Measurements from ENCODE around the gene TUBB4B.

Gene TUBB4B

GRCh38 chr9:137263506-137263905 is 22.4 kb downstream of the TUBB4B start:
- H3K4me3 ChIP-seq (ENCODE audit: low read depth, low read length), result no peak overlapping the region

DNA sequence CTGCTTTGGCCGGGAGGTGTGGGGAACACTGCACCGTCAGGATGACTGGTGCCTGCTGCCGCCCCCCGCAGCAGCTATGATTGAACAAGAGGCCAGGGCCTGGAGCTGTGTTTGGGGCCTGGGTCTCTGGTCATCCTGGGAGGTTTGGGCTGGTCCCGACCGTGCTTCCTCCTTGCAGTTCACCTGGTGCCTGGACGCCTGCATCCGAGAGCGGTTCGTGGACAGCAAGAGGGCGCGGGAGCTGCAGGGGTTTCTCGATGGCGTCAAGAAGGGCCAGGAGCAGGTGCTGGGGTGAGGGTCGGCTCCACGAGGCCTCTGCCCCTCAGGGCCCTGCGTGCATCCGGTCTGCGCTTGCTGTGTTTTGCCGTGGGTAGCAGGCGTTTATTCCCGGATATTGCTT is 23.0 kb downstream of the TUBB4B start:
- no peak overlapping the region for H3K4me3 ChIP-seq (ENCODE audit: low read depth, low read length)
- TF ChIP-seq, protein P1, sequence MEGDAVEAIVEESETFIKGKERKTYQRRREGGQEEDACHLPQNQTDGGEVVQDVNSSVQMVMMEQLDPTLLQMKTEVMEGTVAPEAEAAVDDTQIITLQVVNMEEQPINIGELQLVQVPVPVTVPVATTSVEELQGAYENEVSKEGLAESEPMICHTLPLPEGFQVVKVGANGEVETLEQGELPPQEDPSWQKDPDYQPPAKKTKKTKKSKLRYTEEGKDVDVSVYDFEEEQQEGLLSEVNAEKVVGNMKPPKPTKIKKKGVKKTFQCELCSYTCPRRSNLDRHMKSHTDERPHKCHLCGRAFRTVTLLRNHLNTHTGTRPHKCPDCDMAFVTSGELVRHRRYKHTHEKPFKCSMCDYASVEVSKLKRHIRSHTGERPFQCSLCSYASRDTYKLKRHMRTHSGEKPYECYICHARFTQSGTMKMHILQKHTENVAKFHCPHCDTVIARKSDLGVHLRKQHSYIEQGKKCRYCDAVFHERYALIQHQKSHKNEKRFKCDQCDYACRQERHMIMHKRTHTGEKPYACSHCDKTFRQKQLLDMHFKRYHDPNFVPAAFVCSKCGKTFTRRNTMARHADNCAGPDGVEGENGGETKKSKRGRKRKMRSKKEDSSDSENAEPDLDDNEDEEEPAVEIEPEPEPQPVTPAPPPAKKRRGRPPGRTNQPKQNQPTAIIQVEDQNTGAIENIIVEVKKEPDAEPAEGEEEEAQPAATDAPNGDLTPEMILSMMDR (IDR thresholded peaks at IDR 0.05; ENCODE audit: low read depth, low read length), result no peak

More at GRCh38 chr9:137263506-137263905, 22.4 kb downstream of the TUBB4B start:
- TF ChIP-seq, protein P1 (IDR thresholded peaks at IDR 0.05; ENCODE audit: low read depth, low read length), result no peak

DNA sequence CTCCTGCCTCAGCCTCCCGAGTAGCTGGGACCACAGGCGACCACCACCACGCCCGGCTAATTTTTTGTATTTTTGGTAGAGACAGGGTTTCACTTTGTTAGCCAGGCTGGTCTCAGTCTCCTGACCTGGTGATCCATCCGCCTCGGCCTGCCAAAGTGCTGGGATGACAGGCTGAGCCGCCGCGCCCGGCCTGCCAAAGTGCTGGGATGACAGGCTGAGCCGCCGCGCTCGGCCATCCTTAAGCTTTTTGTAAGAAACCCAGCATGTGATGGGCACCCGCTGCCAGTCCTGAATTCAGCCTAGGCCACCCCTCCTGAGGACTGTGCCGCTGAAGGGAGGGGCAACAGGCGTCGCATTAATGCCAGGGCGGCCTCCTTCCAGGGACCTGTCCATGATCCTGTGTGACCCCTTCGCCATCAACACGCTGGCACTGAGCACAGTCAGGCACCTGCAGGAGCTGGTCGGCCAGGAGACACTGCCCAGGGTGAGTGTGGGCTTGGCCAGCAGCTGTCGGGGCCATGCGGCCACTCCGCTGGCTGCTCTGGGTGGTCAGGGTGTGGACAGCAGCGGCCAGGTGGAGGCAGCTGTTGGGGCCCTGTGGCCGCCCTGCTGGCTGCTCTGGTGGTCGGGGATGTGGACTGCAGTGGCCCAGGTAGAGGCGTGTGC is 24.5 kb downstream of the TUBB4B start:
- TF ChIP-seq, protein P1 (IDR thresholded peaks at IDR 0.05; ENCODE audit: low read depth, low read length), result no peak
- no peak overlapping the region for H3K4me3 ChIP-seq (ENCODE audit: low read depth, low read length)

GRCh38 chr9:137266162-137266527 is 25.1 kb downstream of the TUBB4B start:
- TF ChIP-seq, protein P1 (IDR thresholded peaks at IDR 0.05; ENCODE audit: low read depth, low read length), result no peak

GRCh38 chr9:137266585-137267453 is 25.7 kb downstream of the TUBB4B start:
- no peak overlapping the region for H3K4me3 ChIP-seq (ENCODE audit: low read depth, low read length)
- TF ChIP-seq, protein P1 (IDR thresholded peaks at IDR 0.05; ENCODE audit: low read depth, low read length), result no peak

More at GRCh38 chr9:137266162-137266527, 25.1 kb downstream of the TUBB4B start:
- H3K4me3 ChIP-seq (ENCODE audit: low read depth, low read length), result no peak overlapping the region

DNA sequence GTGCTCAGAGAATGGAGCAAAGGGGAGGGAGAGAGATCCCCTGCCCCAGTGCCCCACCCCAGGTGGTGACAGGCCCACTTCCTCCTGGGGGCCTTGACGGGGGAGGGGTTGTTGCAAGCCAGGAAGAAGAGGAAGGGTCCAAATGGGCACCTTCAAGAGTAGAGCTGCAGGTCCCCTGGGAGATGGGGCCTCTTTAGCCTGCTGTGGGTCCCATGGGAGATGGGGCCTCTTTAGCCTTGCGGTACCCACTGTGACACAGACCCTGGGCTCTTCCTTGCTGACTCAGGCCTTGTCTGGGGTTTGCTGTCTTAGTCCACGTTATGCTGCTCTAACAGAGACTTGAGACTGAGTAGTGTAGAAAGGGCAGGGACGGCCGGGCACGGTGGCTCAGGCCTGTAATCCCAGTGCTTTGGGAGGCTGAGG is 26.9 kb downstream of the TUBB4B start:
- TF ChIP-seq, protein P1 (IDR thresholded peaks at IDR 0.05; ENCODE audit: low read depth, low read length), result no peak
- no peak overlapping the region for H3K4me3 ChIP-seq (ENCODE audit: low read depth, low read length)
